GM12878 (cell line): Measurements from ENCODE around the gene BSN. TPM values are rescaled to one million over a fixed set of nuclear protein-coding genes. Genes with fewer than 3 reads are reported as not detected.

Experiments
- CBFB ChIP-seq: IDR thresholded peaks from 2 replicates; pipeline ENCODE4 v1.6.1; 2016; ENCODE audit warnings: antibody characterized with exemption, low read depth
- CBX5 ChIP-seq: sonication (generic); IDR thresholded peaks from 2 replicates; pipeline ENCODE4 v1.6.1; 2016; ENCODE audit warnings: low read depth, moderate library complexity, mild to moderate bottlenecking, inconsistent platforms
- CEBPZ ChIP-seq: fragments of 150-350 bp; IDR thresholded peaks from 2 replicates; pipeline ENCODE4 v1.6.1; 2016; ENCODE audit warnings: low read depth, low read length
- CREB1 ChIP-seq: IDR thresholded peaks from 2 replicates; pipeline ENCODE4 v1.6.1; 2012; ENCODE audit warnings: low read depth, mild to moderate bottlenecking, inconsistent platforms
- CTCF ChIP-seq, 3 experiments: IDR thresholded peaks in 2 of 3; conservative IDR thresholded peaks in 1 of 3; 2 replicates each; pipeline ENCODE4 v1.5.1; 2011; ENCODE audit warnings: low read depth in 3 of 3, low read length in 3 of 3, mild to moderate bottlenecking in 3 of 3, control low read depth in 2 of 3, moderate library complexity in 2 of 3, inconsistent platforms in 1 of 3, mixed read lengths in 1 of 3; ENCODE audit not compliant: control insufficient read depth in 2 of 3, insufficient read depth in 1 of 3; ENCODE audit errors: extremely low read depth in 1 of 3
- E2F4 ChIP-seq: IDR thresholded peaks from 2 replicates; pipeline ENCODE4 v1.6.1; 2012; ENCODE audit warnings: low read depth, low read length, improper control_type of control experiment
- EGR1 ChIP-seq, 2 experiments: IDR thresholded peaks; 1 replicate in 1 of 2; 2 replicates in 1 of 2; pipeline ENCODE4 v1.6.1; 2011 to 2012; ENCODE audit warnings: low read depth in 2 of 2, low read length in 2 of 2, borderline replicate concordance in 1 of 2, mild to moderate bottlenecking in 1 of 2, moderate library complexity in 1 of 2
- HDAC6 ChIP-seq: fragments of 200-600 bp; sonication (generic); IDR thresholded peaks from one replicate; pipeline ENCODE4 v1.8.0; 2017; ENCODE audit warnings: antibody characterized with exemption; ENCODE audit not compliant: unreplicated experiment
- IKZF1 ChIP-seq: fragments of 450-650 bp; conservative IDR thresholded peaks from 2 replicates; pipeline ENCODE4 v1.6.1; 2017; ENCODE audit warnings: antibody characterized with exemption, mild to moderate bottlenecking
- KLF5 ChIP-seq: fragments of 450-650 bp; IDR thresholded peaks from 2 replicates; pipeline ENCODE4 v1.6.1; 2014; ENCODE audit warnings: mild to moderate bottlenecking; ENCODE audit not compliant: partially characterized antibody
- NFYB ChIP-seq: IDR thresholded peaks from 2 replicates; pipeline ENCODE4 v1.6.1; 2011; ENCODE audit warnings: low read depth, mild to moderate bottlenecking, low read length, improper control_type of control experiment, moderate library complexity; ENCODE audit not compliant: insufficient read depth
- PML ChIP-seq: IDR thresholded peaks from 2 replicates; pipeline ENCODE4 v1.6.1; 2012; ENCODE audit warnings: low read length, inconsistent platforms
- RELA ChIP-seq: fragments of 450-650 bp; IDR thresholded peaks from 2 replicates; pipeline ENCODE4 v1.8.0; 2014; ENCODE audit warnings: borderline replicate concordance; ENCODE audit not compliant: partially characterized antibody
- SRF ChIP-seq, 2 experiments: IDR thresholded peaks; 2 replicates each; pipeline ENCODE4 v1.6.1; 2011; ENCODE audit warnings: low read depth in 2 of 2, low read length in 2 of 2, mild to moderate bottlenecking in 1 of 2, moderate library complexity in 1 of 2
- ZNF687 ChIP-seq: fragments of 450-650 bp; IDR thresholded peaks from 2 replicates; pipeline ENCODE4 v1.6.1; 2017; ENCODE audit warnings: mild to moderate bottlenecking, moderate library complexity
- polyA plus RNA-seq, 11 experiments: library from polyadenylated mRNA; depleted of rRNA in 4 of 11; unstranded in 6 of 11; stranded (reverse) in 5 of 11; fragments of >200 nt; fragmentation: Nextera tagmentation in 4 of 11; fragmentation: Illumina TruSeq in 1 of 11; extraction: Ambion mirVana in 4 of 11; extraction: Trizol in 1 of 11; gene quantifications; 1 replicate in 1 of 11; 2 replicates in 10 of 11; pipeline versions ENCODE4 v1.2.1 to v1.2.3, GENCODE V29; 2011 to 2016; ENCODE audit warnings: inconsistent platforms in 2 of 11, missing spikeins in 2 of 11, low read depth in 1 of 11
- total RNA-seq, 4 experiments: library from RNA; depleted of rRNA in 3 of 4; stranded (reverse); fragments of >200 nt in 3 of 4; fragmentation: Illumina TruSeq in 1 of 4; extraction: Trizol in 1 of 4; gene quantifications; 2 replicates each; pipeline versions ENCODE4 v1.2.1 to v1.2.3, GENCODE V29; 2013 to 2021

The BSN gene
- total and polyA plus RNA-seq, 10 of the 15 experiments (the other 5 are each of a cell fraction or from before 2014, with no cell fraction given) = under 0.01 to 0.19 (median 0.05) TPM; not detected in 1

GRCh38 chr3:49719214-49719884, 165.1 kb downstream of the BSN start, which contains the start of gene AMIGO3 (continued):
- TF ChIP-seq CEBPZ = no peak
- TF ChIP-seq RELA = no peak
- no peak for TF ChIP-seq CBFB
- TF ChIP-seq NFYB = peak; percentile 84
- TF ChIP-seq HDAC6 = peak; percentile 67
- TF ChIP-seq KLF5 = no peak
- no peak for TF ChIP-seq SRF (IDR thresholded peaks at IDR 0.05; ENCODE audit: low read depth in 2 of 2, low read length in 2 of 2)
- TF ChIP-seq CTCF (IDR thresholded peaks at IDR 0.05 in 2 of 3, conservative IDR thresholded peaks at IDR 0.05 in 1 of 3; ENCODE audit: control insufficient read depth in 2 of 3, extremely low read depth in 1 of 3, insufficient read depth in 1 of 3, low read depth in 3 of 3, low read length in 3 of 3) = peak; percentile 42 to 84 (median 63); a peak in 5 of 6 replicates
- no peak for TF ChIP-seq CBX5
- TF ChIP-seq IKZF1 = peak; percentile 56; the same call in 1 of the 2 replicates
- TF ChIP-seq PML = peak; percentile 95
- TF ChIP-seq ZNF687 = peak; percentile 63; the same call in 1 of the 2 replicates
- TF ChIP-seq EGR1 (IDR thresholded peaks at IDR 0.05; ENCODE audit: borderline replicate concordance in 1 of 2, low read depth in 2 of 2, low read length in 2 of 2) = no peak
- peak; percentile 52; the same call in 1 of the 2 replicates for TF ChIP-seq E2F4
- TF ChIP-seq CREB1 = peak; percentile 38; the same call in 1 of the 2 replicates
